ENCODE data around the gene POLA1. TPM values are rescaled to one million over a fixed set of nuclear protein-coding genes. Genes with fewer than 3 reads are reported as not detected.
"Not testable (repeated sequence)": the region's sequence is repeated elsewhere in the genome, so short reads cannot be mapped to it uniquely, and the experiment has no call there.

The POLA1 gene
- total RNA-seq, result 7.8 TPM

- Histone ChIP-seq H3K4me3 (ENCODE audit: low read length) (peak within 1 kb of the TSS; percentile 62), H3K9me3 (ENCODE audit: low read depth, low read length) (no peaks in the 10 kb centered on the region), H3K27me3 (ENCODE audit: insufficient read depth, low read length) (no peaks in the 10 kb centered on the region), H3K4me1 (ENCODE audit: insufficient read depth, low read length) (peaks cover 8% of the 10 kb centered on the region)
Observed at GRCh38 chrX:24693453-24694202, at the start of gene POLA1. Gene POLA1, plus strand, starts transcription at chrX:24693918. Its CDS starts 44 bp downstream, at chrX:24693962.

- Histone ChIP-seq H3K4me1 (ENCODE audit: insufficient read depth, low read length) (peaks cover 22% of the 10 kb centered on the region), H3K27me3 (ENCODE audit: insufficient read depth, low read length) (peaks cover 2% of the 10 kb centered on the region), H3K4me3 (ENCODE audit: low read length) (no peak overlapping the region), H3K9me3 (ENCODE audit: low read depth, low read length) (no peaks in the 10 kb centered on the region)
Observed at GRCh38 chrX:24646006-24646405, 47.7 kb upstream of the POLA1 start.

- peaks cover 2% of the 10 kb centered on the region for H3K27me3 ChIP-seq (ENCODE audit: insufficient read depth, low read length)
- peaks cover 22% of the 10 kb centered on the region for H3K4me1 ChIP-seq (ENCODE audit: insufficient read depth, low read length)
- no peaks in the 10 kb centered on the region for H3K9me3 ChIP-seq (ENCODE audit: low read depth, low read length)
- H3K4me3 ChIP-seq (ENCODE audit: low read length), result no peak overlapping the region
Observed at GRCh38 chrX:24646745-24647182, 47.0 kb upstream of the POLA1 start.

GRCh38 chrX:24647257-24648058 is 46.3 kb upstream of the POLA1 start, which contains the start of gene PCYT1B:
Gene PCYT1B, minus strand, starts transcription at chrX:24647347. Its CDS starts 242 bp downstream, at chrX:24647105.
- peaks cover 22% of the 10 kb centered on the region for H3K4me1 ChIP-seq (ENCODE audit: insufficient read depth, low read length)
- peak within 1 kb of the TSS; percentile 6 for H3K4me3 ChIP-seq (ENCODE audit: low read length)
- H3K27me3 ChIP-seq (ENCODE audit: insufficient read depth, low read length), result peaks cover 2% of the 10 kb centered on the region
- no peaks in the 10 kb centered on the region for H3K9me3 ChIP-seq (ENCODE audit: low read depth, low read length)

- Histone ChIP-seq H3K27me3 (ENCODE audit: insufficient read depth, low read length) (peaks cover 2% of the 10 kb centered on the region), H3K9me3 (ENCODE audit: low read depth, low read length) (no peaks in the 10 kb centered on the region), H3K4me3 (ENCODE audit: low read length) (no peak overlapping the region), H3K4me1 (ENCODE audit: insufficient read depth, low read length) (peaks cover 22% of the 10 kb centered on the region)
Observed at GRCh38 chrX:24648495-24648894, 45.2 kb upstream of the POLA1 start.

- Histone ChIP-seq H3K27me3 (ENCODE audit: insufficient read depth, low read length) (peaks cover 2% of the 10 kb centered on the region), H3K4me1 (ENCODE audit: insufficient read depth, low read length) (peaks cover 11% of the 10 kb centered on the region)
Observed at GRCh38 chrX:24651783-24652182, 41.9 kb upstream of the POLA1 start.

GRCh38 chrX:24655679-24656078 is 38.0 kb upstream of the POLA1 start:
- H3K4me1 ChIP-seq (ENCODE audit: insufficient read depth, low read length); H3K9me3 ChIP-seq (ENCODE audit: low read depth, low read length); H3K4me3 ChIP-seq (ENCODE audit: low read length); H3K27me3 ChIP-seq (ENCODE audit: insufficient read depth, low read length): not testable (repeated sequence)

More at GRCh38 chrX:24651783-24652182, 41.9 kb upstream of the POLA1 start:
- Histone ChIP-seq H3K4me3 (ENCODE audit: low read length) (no peak overlapping the region), H3K9me3 (ENCODE audit: low read depth, low read length) (no peaks in the 10 kb centered on the region)

GRCh38 chrX:24657671-24658386 is 35.9 kb upstream of the POLA1 start:
- H3K4me3 ChIP-seq (ENCODE audit: low read length), result no peak overlapping the region
- H3K4me1 ChIP-seq (ENCODE audit: insufficient read depth, low read length), result no peaks in the 10 kb centered on the region
- no peaks in the 10 kb centered on the region for H3K9me3 ChIP-seq (ENCODE audit: low read depth, low read length)

GRCh38 chrX:24658421-24658820 is 35.3 kb upstream of the POLA1 start:
- Histone ChIP-seq H3K4me3 (ENCODE audit: low read length) (no peak overlapping the region), H3K27me3 (ENCODE audit: insufficient read depth, low read length) (no peaks in the 10 kb centered on the region), H3K4me1 (ENCODE audit: insufficient read depth, low read length) (no peaks in the 10 kb centered on the region), H3K9me3 (ENCODE audit: low read depth, low read length) (no peaks in the 10 kb centered on the region)

More at GRCh38 chrX:24657671-24658386, 35.9 kb upstream of the POLA1 start:
- no peaks in the 10 kb centered on the region for H3K27me3 ChIP-seq (ENCODE audit: insufficient read depth, low read length)

GRCh38 chrX:24659106-24659505 is 34.6 kb upstream of the POLA1 start:
- H3K27me3 ChIP-seq (ENCODE audit: insufficient read depth, low read length), result no peaks in the 10 kb centered on the region
- H3K4me1 ChIP-seq (ENCODE audit: insufficient read depth, low read length), result no peaks in the 10 kb centered on the region
- no peak overlapping the region for H3K4me3 ChIP-seq (ENCODE audit: low read length)
- H3K9me3 ChIP-seq (ENCODE audit: low read depth, low read length), result no peaks in the 10 kb centered on the region

GRCh38 chrX:24659646-24660045 is 34.1 kb upstream of the POLA1 start:
- Histone ChIP-seq H3K27me3 (ENCODE audit: insufficient read depth, low read length) (no peaks in the 10 kb centered on the region), H3K4me1 (ENCODE audit: insufficient read depth, low read length) (no peaks in the 10 kb centered on the region), H3K4me3 (ENCODE audit: low read length) (no peak overlapping the region)

GRCh38 chrX:24661292-24661691 is 32.4 kb upstream of the POLA1 start:
- Histone ChIP-seq H3K9me3 (ENCODE audit: low read depth, low read length) (no peaks in the 10 kb centered on the region), H3K4me1 (ENCODE audit: insufficient read depth, low read length) (no peaks in the 10 kb centered on the region), H3K4me3 (ENCODE audit: low read length) (no peak overlapping the region)

More at GRCh38 chrX:24659646-24660045, 34.1 kb upstream of the POLA1 start:
- no peaks in the 10 kb centered on the region for H3K9me3 ChIP-seq (ENCODE audit: low read depth, low read length)

GRCh38 chrX:24662352-24662751 is 31.4 kb upstream of the POLA1 start:
- H3K9me3 ChIP-seq (ENCODE audit: low read depth, low read length), result no peaks in the 10 kb centered on the region
- H3K4me1 ChIP-seq (ENCODE audit: insufficient read depth, low read length), result no peaks in the 10 kb centered on the region
- H3K27me3 ChIP-seq (ENCODE audit: insufficient read depth, low read length), result no peaks in the 10 kb centered on the region
- H3K4me3 ChIP-seq (ENCODE audit: low read length), result no peak overlapping the region

More at GRCh38 chrX:24661292-24661691, 32.4 kb upstream of the POLA1 start:
- H3K27me3 ChIP-seq (ENCODE audit: insufficient read depth, low read length), result no peaks in the 10 kb centered on the region

- no peak overlapping the region for H3K4me3 ChIP-seq (ENCODE audit: low read length)
- H3K27me3 ChIP-seq (ENCODE audit: insufficient read depth, low read length), result no peaks in the 10 kb centered on the region
- no peaks in the 10 kb centered on the region for H3K9me3 ChIP-seq (ENCODE audit: low read depth, low read length)
- no peaks in the 10 kb centered on the region for H3K4me1 ChIP-seq (ENCODE audit: insufficient read depth, low read length)
Observed at GRCh38 chrX:24668111-24668510, 25.6 kb upstream of the POLA1 start.

Data from mononuclear cell (primary cell).